ENCODE measurements around the gene NOXA1. TPM values are rescaled to one million over a fixed set of nuclear protein-coding genes. Genes with fewer than 3 reads are reported as not detected.
A peak's percentile ranks its signal among the peaks of the same experiment; 100 is the strongest.

NOXA1 gene
- total RNA-seq, 1 donor from 2014 or later: 1.0 TPM

- Mint-ChIP-seq H3K27ac (ENCODE audit: unreplicated experiment) (peak overlapping the region; percentile 95), H3K4me3 (ENCODE audit: unreplicated experiment) (peak overlapping the region; percentile 52), H3K36me3 (ENCODE audit: unreplicated experiment) (peaks cover 3% of the 10 kb centered on the region), H3K9me3 (ENCODE audit: unreplicated experiment) (no peaks in the 10 kb centered on the region), H3K4me1 (ENCODE audit: unreplicated experiment) (peaks cover 29% of the 10 kb centered on the region), H3K27me3 (ENCODE audit: unreplicated experiment) (no peaks in the 10 kb centered on the region)
- no peak for DNase-seq (ENCODE audit: extremely low spot score, unreplicated experiment)
- TF ChIP-seq CTCF (IDR thresholded peaks at IDR 0.05): no peak
Measured at GRCh38 chr9:137455359-137455991, 32.3 kb downstream of the NOXA1 start.

GRCh38 chr9:137456061-137456863 lies 33.1 kb downstream of the NOXA1 start:
- H3K27me3 Mint-ChIP-seq (ENCODE audit: unreplicated experiment): no peaks in the 10 kb centered on the region
- peaks cover 29% of the 10 kb centered on the region for H3K4me1 Mint-ChIP-seq (ENCODE audit: unreplicated experiment)
- H3K9me3 Mint-ChIP-seq (ENCODE audit: unreplicated experiment): no peaks in the 10 kb centered on the region
- peak overlapping the region; percentile 65 for H3K4me3 Mint-ChIP-seq (ENCODE audit: unreplicated experiment)
- no peak for TF ChIP-seq CTCF (IDR thresholded peaks at IDR 0.05)
- no peak for DNase-seq (ENCODE audit: extremely low spot score, unreplicated experiment)
- H3K27ac Mint-ChIP-seq (ENCODE audit: unreplicated experiment): peak overlapping the region; percentile 95
- peaks cover 3% of the 10 kb centered on the region for H3K36me3 Mint-ChIP-seq (ENCODE audit: unreplicated experiment)

- H3K27me3 Mint-ChIP-seq (ENCODE audit: unreplicated experiment): no peaks in the 10 kb centered on the region
Measured at GRCh38 chr9:137456864-137457405, 33.7 kb downstream of the NOXA1 start.

GRCh38 chr9:137457406-137458193 lies 34.4 kb downstream of the NOXA1 start:
- Mint-ChIP-seq H3K27me3 (ENCODE audit: unreplicated experiment) (no peaks in the 10 kb centered on the region), H3K4me3 (ENCODE audit: unreplicated experiment) (peak overlapping the region; percentile 60)
- DNase-seq (ENCODE audit: extremely low spot score, unreplicated experiment): no peak

More at GRCh38 chr9:137456864-137457405, 33.7 kb downstream of the NOXA1 start:
- peak overlapping the region; percentile 65 for H3K4me3 Mint-ChIP-seq (ENCODE audit: unreplicated experiment)
- H3K36me3 Mint-ChIP-seq (ENCODE audit: unreplicated experiment): peaks cover 3% of the 10 kb centered on the region
- H3K9me3 Mint-ChIP-seq (ENCODE audit: unreplicated experiment): no peaks in the 10 kb centered on the region
- H3K27ac Mint-ChIP-seq (ENCODE audit: unreplicated experiment): peak overlapping the region; percentile 95
- H3K4me1 Mint-ChIP-seq (ENCODE audit: unreplicated experiment): peaks cover 29% of the 10 kb centered on the region
- no peak for DNase-seq (ENCODE audit: extremely low spot score, unreplicated experiment)
- TF ChIP-seq CTCF (IDR thresholded peaks at IDR 0.05): no peak

More at GRCh38 chr9:137457406-137458193, 34.4 kb downstream of the NOXA1 start:
- H3K9me3 Mint-ChIP-seq (ENCODE audit: unreplicated experiment): no peaks in the 10 kb centered on the region
- no peak for TF ChIP-seq CTCF (IDR thresholded peaks at IDR 0.05)
- peaks cover 3% of the 10 kb centered on the region for H3K36me3 Mint-ChIP-seq (ENCODE audit: unreplicated experiment)
- H3K27ac Mint-ChIP-seq (ENCODE audit: unreplicated experiment): peak overlapping the region; percentile 95
- peaks cover 29% of the 10 kb centered on the region for H3K4me1 Mint-ChIP-seq (ENCODE audit: unreplicated experiment)

Measured in osteocyte (in vitro differentiated cells).